ENCODE data around the gene ATP6V0C. TPM values are rescaled to one million over a fixed set of nuclear protein-coding genes. Genes with fewer than 3 reads are reported as not detected.

Gene ATP6V0C
- total RNA-seq, 1 experiment from 2014 or later: 249 TPM

DNA sequence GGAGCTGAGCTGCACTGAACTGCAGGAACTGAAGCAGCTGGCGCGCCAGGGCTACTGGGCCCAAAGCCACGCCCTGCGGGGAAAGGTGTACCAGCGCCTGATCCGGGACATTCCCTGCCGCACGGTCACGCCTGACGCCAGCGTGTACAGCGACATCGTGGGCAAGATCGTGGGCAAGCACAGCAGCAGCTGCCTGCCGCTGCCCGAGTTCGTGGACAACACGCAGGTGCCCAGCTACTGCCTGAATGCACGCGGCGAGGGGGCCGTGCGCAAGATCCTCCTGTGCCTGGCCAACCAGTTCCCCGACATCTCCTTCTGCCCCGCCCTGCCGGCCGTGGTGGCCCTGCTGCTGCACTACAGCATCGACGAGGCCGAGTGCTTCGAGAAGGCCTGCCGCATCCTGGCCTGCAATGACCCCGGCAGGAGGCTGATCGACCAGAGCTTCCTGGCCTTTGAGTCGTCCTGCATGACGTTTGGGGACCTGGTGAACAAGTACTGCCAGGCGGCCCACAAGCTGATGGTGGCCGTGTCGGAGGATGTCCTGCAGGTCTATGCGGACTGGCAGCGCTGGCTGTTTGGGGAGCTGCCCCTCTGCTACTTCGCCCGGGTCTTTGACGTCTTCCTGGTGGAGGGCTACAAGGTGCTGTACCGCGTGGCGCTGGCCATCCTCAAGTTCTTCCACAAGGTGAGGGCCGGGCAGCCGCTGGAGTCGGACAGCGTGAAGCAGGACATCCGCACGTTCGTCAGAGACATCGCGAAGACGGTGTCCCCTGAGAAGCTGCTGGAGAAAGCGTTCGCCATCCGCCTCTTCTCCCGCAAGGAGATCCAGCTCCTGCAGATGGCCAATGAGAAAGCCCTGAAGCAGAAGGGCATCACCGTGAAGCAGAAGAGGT is 17.3 kb upstream of the ATP6V0C start:
- TF ChIP-seq, protein P1, sequence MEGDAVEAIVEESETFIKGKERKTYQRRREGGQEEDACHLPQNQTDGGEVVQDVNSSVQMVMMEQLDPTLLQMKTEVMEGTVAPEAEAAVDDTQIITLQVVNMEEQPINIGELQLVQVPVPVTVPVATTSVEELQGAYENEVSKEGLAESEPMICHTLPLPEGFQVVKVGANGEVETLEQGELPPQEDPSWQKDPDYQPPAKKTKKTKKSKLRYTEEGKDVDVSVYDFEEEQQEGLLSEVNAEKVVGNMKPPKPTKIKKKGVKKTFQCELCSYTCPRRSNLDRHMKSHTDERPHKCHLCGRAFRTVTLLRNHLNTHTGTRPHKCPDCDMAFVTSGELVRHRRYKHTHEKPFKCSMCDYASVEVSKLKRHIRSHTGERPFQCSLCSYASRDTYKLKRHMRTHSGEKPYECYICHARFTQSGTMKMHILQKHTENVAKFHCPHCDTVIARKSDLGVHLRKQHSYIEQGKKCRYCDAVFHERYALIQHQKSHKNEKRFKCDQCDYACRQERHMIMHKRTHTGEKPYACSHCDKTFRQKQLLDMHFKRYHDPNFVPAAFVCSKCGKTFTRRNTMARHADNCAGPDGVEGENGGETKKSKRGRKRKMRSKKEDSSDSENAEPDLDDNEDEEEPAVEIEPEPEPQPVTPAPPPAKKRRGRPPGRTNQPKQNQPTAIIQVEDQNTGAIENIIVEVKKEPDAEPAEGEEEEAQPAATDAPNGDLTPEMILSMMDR (conservative IDR thresholded peaks at IDR 0.05): no peak
- TF ChIP-seq EZH2 (IDR thresholded peaks at IDR 0.05; ENCODE audit: low read depth): no peak
- H3K9me3 ChIP-seq (ENCODE audit: insufficient read depth, low read depth): no peaks in the 10 kb centered on the region
- peaks cover 9% of the 10 kb centered on the region; the same call in 1 of the 2 replicates for H4K20me1 ChIP-seq (ENCODE audit: insufficient read depth)
- H3K4me3 ChIP-seq: no peak overlapping the region
- H3K4me2 ChIP-seq: no peak overlapping the region
- no peak overlapping the region for H3K27ac ChIP-seq
- POLR2A ChIA-PET (ENCODE audit: unreplicated experiment): no interaction called here
- no peaks in the 10 kb centered on the region for H3K4me1 ChIP-seq (replicated peaks; ENCODE audit: insufficient read depth)
- DNase-seq: no peak
- no peaks in the 10 kb centered on the region for H3K36me3 ChIP-seq (ENCODE audit: low read depth)
- no peak overlapping the region for H2AFZ ChIP-seq
- CTCF ChIA-PET: no interaction called here
- H3F3A ChIP-seq (ENCODE audit: insufficient read depth, low read depth): no peaks in the 10 kb centered on the region
- H3K9me2 ChIP-seq (ENCODE audit: insufficient read depth): no peaks in the 10 kb centered on the region
- H3K79me2 ChIP-seq (ENCODE audit: low read depth): no peaks in the 10 kb centered on the region
- intact Hi-C loops (cut with micrococcal nuclease; ENCODE audit: unreplicated experiment): no loop called here
- no peaks in the 10 kb centered on the region for H3K27me3 ChIP-seq (ENCODE audit: insufficient read depth, low read depth)
- no TSS peak for BruUV-seq (replicated peaks)

DNA sequence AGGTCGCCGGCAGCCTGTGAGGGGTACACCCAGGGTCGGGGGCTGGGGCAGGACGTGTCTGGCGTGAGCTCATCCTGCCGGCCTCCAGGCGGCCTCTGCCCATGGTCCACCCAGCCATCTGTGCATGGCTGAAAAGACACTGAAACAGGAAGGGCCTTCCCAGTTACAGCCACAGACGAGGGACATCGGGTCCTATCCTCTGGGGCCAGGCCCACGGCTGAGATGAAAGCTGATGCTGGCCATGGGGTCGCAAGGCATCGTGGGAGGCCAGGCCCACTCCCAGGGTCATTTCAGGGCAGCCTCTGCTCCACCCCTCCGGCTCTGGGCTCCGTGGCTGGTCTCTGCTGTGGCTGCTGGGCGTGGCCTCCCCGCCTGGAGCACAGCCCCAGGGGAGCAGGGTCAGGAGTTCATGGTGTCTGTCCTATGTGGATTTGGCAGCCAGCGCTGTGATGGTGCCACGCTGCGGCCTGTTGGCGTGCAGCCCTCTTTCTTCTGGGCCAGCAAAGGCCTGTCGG is 16.6 kb upstream of the ATP6V0C start:
- H3F3A ChIP-seq (ENCODE audit: insufficient read depth, low read depth): no peaks in the 10 kb centered on the region
- no peak overlapping the region for H3K4me3 ChIP-seq
- intact Hi-C loops (cut with micrococcal nuclease; ENCODE audit: unreplicated experiment): no loop called here
- H3K4me2 ChIP-seq: no peak overlapping the region
- no peaks in the 10 kb centered on the region for H3K36me3 ChIP-seq (ENCODE audit: low read depth)
- H2AFZ ChIP-seq: no peak overlapping the region
- H3K27ac ChIP-seq: no peak overlapping the region
- TF ChIP-seq EZH2 (IDR thresholded peaks at IDR 0.05; ENCODE audit: low read depth): no peak
- TF ChIP-seq, protein P1 (conservative IDR thresholded peaks at IDR 0.05): no peak
- DNase-seq: peak in 1 of 2 experiments; percentile 37
- CTCF ChIA-PET: no interaction called here
- H3K27me3 ChIP-seq (ENCODE audit: insufficient read depth, low read depth): no peaks in the 10 kb centered on the region
- no TSS peak for BruUV-seq (replicated peaks)
- H3K9me3 ChIP-seq (ENCODE audit: insufficient read depth, low read depth): no peaks in the 10 kb centered on the region
- POLR2A ChIA-PET (ENCODE audit: unreplicated experiment): no interaction called here
- peaks cover 9% of the 10 kb centered on the region; the same call in 1 of the 2 replicates for H4K20me1 ChIP-seq (ENCODE audit: insufficient read depth)
- no peaks in the 10 kb centered on the region for H3K9me2 ChIP-seq (ENCODE audit: insufficient read depth)
- no peaks in the 10 kb centered on the region for H3K79me2 ChIP-seq (ENCODE audit: low read depth)
- H3K4me1 ChIP-seq (replicated peaks; ENCODE audit: insufficient read depth): no peaks in the 10 kb centered on the region

DNA sequence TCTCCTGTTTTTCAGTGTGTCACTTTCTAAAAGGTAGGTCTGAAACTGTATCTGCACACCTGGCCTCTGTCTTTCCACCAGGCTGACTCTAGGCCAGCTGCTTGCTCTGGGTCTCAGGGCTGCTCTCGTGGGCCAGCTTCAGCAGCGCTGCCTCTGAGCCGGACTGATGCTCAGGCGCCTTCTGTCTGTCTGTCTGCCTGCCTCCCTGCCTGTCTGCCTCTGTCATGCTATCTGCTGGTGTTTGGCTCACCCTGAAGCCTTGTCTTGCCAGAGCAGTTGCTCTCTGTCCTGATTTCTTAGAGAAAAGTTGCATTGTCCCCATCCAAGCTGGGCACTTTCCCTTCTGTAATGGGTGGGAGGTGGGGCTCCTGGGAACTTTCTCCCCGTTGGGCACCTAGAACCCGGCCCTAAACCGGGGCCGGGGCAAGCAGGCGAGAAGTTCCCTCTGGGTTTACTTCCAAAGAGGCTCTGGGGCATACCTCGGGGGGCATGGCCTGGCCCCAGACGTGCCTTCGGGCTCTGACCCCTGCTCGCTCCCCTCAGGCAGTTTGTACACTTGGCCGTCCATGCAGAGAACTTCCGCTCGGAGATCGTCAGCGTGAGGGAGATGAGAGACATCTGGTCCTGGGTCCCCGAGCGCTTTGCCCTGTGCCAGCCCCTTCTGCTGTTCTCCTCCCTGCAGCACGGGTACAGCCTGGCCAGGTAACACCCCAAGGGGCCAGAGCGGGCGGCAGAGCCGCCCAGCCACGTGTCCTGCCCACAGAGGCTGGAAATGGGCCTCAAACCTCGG is 15.9 kb upstream of the ATP6V0C start:
- no peak for DNase-seq
- no peak overlapping the region for H3K4me3 ChIP-seq
- TF ChIP-seq EZH2 (IDR thresholded peaks at IDR 0.05; ENCODE audit: low read depth): no peak
- TF ChIP-seq, protein P1 (conservative IDR thresholded peaks at IDR 0.05): no peak
- no peaks in the 10 kb centered on the region for H3K36me3 ChIP-seq (ENCODE audit: low read depth)
- H3K4me2 ChIP-seq: no peak overlapping the region
- CTCF ChIA-PET: no interaction called here
- H2AFZ ChIP-seq: no peak overlapping the region
- H3F3A ChIP-seq (ENCODE audit: insufficient read depth, low read depth): peaks cover 6% of the 10 kb centered on the region
- BruUV-seq (replicated peaks): no TSS peak
- no peaks in the 10 kb centered on the region for H3K27me3 ChIP-seq (ENCODE audit: insufficient read depth, low read depth)
- intact Hi-C loops (cut with micrococcal nuclease; ENCODE audit: unreplicated experiment): no loop called here
- peaks cover 9% of the 10 kb centered on the region; the same call in 1 of the 2 replicates for H4K20me1 ChIP-seq (ENCODE audit: insufficient read depth)
- H3K9me2 ChIP-seq (ENCODE audit: insufficient read depth): no peaks in the 10 kb centered on the region
- POLR2A ChIA-PET (ENCODE audit: unreplicated experiment): interaction anchor here (0.5 kb wide), 1 partner anchor 36 kb away, joined by 8 read pairs; no protein-coding TSS in a partner anchor
- no peaks in the 10 kb centered on the region for H3K9me3 ChIP-seq (ENCODE audit: insufficient read depth, low read depth)
- no peaks in the 10 kb centered on the region for H3K79me2 ChIP-seq (ENCODE audit: low read depth)
- no peak overlapping the region for H3K27ac ChIP-seq
- H3K4me1 ChIP-seq (replicated peaks; ENCODE audit: insufficient read depth): 0 out of 2 replicates have a peak, but pooled peaks cover 1% of the 10 kb centered on the region

All from PC-9 (cell line).